ENCODE measurements around the gene PCDHA1. TPM values are rescaled to one million over a fixed set of nuclear protein-coding genes. Genes with fewer than 3 reads are reported as not detected.

The PCDHA1 gene
- total and polyA plus RNA-seq, 9 of the 15 experiments (the other 6 are each of a cell fraction or from before 2014, with no cell fraction given): not detected

DNA sequence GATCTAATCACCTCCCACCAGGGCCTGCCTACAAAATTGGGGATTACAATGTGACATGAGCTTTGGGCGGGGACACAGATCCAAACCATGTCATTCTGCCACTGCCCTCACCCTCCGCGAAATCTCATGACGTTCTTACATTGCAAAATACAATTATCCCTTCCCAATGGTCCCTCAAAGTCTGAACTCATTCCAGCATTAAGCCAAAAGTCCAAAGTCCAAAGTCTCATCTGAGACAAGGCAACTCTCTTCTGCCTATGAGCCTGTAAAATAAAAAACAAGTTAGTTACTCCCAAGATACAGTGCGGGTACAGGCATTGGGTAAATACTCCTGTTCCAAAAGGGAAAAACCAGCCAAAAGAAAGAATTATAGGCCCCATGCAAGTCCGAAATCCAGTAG, 165.7 kb downstream of the PCDHA1 start:
- Histone ChIP-seq H4K20me1 (replicated peaks; ENCODE audit: control insufficient read depth, insufficient read depth, low read length) (no peaks in the 10 kb centered on the region), H3K4me3 (no peak overlapping the region), H3K9ac (ENCODE audit: insufficient read depth in 1 of 2, low read depth in 2 of 2, low read length in 2 of 2) (no peak overlapping the region), H3K27ac (ENCODE audit: extremely low read depth, low read depth, low read length) (no peak overlapping the region), H2AFZ (ENCODE audit: low read depth, low read length) (no peak overlapping the region), H3K4me1 (replicated peaks in 1 of 2; ENCODE audit: control insufficient read depth in 2 of 2, insufficient read depth in 2 of 2, low read length in 2 of 2) (no peaks in the 10 kb centered on the region), H3K27me3 (ENCODE audit: control insufficient read depth in 2 of 2, insufficient read depth in 2 of 2, low read length in 2 of 2) (no peaks in the 10 kb centered on the region), H3K9me1 (ENCODE audit: control insufficient read depth, insufficient read depth, low read length) (no peaks in the 10 kb centered on the region), H3K79me2 (ENCODE audit: control insufficient read depth, insufficient read depth, low read length) (no peaks in the 10 kb centered on the region), H3K36me3 (ENCODE audit: control insufficient read depth, insufficient read depth, low read length) (no peaks in the 10 kb centered on the region), H3K9me3 (replicated peaks; ENCODE audit: control insufficient read depth, insufficient read depth, low read depth, low read length) (no peaks in the 10 kb centered on the region), H3K4me2 (ENCODE audit: insufficient read depth, low read length) (no peak overlapping the region)
- no peak for TF ChIP-seq ZNF76 (CRISPR knock-in tag; IDR thresholded peaks at IDR 0.05; ENCODE audit: borderline replicate concordance)
- no peak for TF ChIP-seq EWSR1 (IDR thresholded peaks at IDR 0.05; ENCODE audit: borderline replicate concordance, low read depth, partially characterized antibody)
- no peak for TF ChIP-seq ZNF583 (CRISPR knock-in tag; IDR thresholded peaks at IDR 0.05)
- no peak for TF ChIP-seq RBBP5 (IDR thresholded peaks at IDR 0.05; ENCODE audit: borderline replicate concordance, insufficient read depth, low read length, poor library complexity, severe bottlenecking)
- no peak for TF ChIP-seq ZBTB8A (IDR thresholded peaks at IDR 0.05; ENCODE audit: partially characterized antibody)
- TF ChIP-seq PHF8 (IDR thresholded peaks at IDR 0.05; ENCODE audit: borderline replicate concordance, low read length): no peak
- TF ChIP-seq NR2F6 (CRISPR knock-in tag; IDR thresholded peaks at IDR 0.05): no peak
- no peak for TF ChIP-seq FIP1L1 (IDR thresholded peaks at IDR 0.05; ENCODE audit: low read depth, low read length, poor library complexity, severe bottlenecking)
- FAIRE-seq (no peak), DNase-seq (ENCODE audit: extremely low read depth in 1 of 4, low spot score in 3 of 4) (no peak), ATAC-seq (no peak)
- 0% methylated on average over 6 of the region's 6 CpGs for WGBS (ENCODE audit: insufficient coverage, low coverage, missing lambda C conversion rate)
- ChIA-PET CTCF (ENCODE audit: low intra/inter-chr PET ratio) (no interaction called here), POLR2A (no interaction called here)
- intact Hi-C loops (cut with micrococcal nuclease) (no loop called here), in situ Hi-C loops (cut with MboI) (no loop called here)
- BruUV-seq (replicated peaks): no TSS peak

Measured in K562 (cell line).